Prostate gland (tissue), 2 donors: ENCODE results near the gene PAH.

ENCODE experiments used
- POLR2A ChIP-seq: fragments of 450-650 bp; IDR thresholded peaks from one replicate; pipeline ENCODE4 v1.6.1; 2016; ENCODE audit warnings: antibody characterized with exemption, mild to moderate bottlenecking
- POLR2AphosphoS5 ChIP-seq: sonication (generic); formaldehyde crosslinking; IDR thresholded peaks from one replicate; pipeline ENCODE4 v1.6.1; 2017; ENCODE audit warnings: antibody characterized with exemption
- TF ChIP-seq, protein P1 (sequence below), 4 experiments: fragments of 200-600 bp in 2 of 4; fragments of 450-650 bp in 2 of 4; sonication (generic) in 2 of 4; IDR thresholded peaks; 1 replicate in 3 of 4; 2 replicates in 1 of 4; pipeline ENCODE4 v1.5.1; 2016 to 2019; ENCODE audit warnings: antibody characterized with exemption in 4 of 4, mild to moderate bottlenecking in 2 of 4, moderate library complexity in 2 of 4

DNA sequence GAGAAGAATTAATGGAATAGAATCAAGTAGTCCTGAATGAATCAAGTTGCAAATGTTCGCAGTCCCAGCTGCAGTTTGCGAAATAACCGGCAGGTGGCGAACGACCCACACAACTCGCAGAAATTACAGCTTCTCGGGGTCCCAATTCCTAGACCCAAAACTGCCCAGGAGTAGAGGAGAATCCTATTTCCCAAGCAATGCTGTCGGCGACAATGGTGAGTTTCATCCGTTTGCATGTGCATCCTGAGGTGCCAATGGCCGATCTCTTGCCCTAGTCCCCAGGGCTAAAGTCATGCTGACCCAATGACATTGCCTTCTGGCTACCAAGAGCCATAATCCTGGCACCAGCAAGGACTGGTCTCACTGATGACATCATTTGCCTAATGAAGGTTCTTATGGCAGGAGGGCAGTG is 31.9 kb upstream of the PAH start:
- no peak for TF ChIP-seq POLR2A
- TF ChIP-seq, protein P1, sequence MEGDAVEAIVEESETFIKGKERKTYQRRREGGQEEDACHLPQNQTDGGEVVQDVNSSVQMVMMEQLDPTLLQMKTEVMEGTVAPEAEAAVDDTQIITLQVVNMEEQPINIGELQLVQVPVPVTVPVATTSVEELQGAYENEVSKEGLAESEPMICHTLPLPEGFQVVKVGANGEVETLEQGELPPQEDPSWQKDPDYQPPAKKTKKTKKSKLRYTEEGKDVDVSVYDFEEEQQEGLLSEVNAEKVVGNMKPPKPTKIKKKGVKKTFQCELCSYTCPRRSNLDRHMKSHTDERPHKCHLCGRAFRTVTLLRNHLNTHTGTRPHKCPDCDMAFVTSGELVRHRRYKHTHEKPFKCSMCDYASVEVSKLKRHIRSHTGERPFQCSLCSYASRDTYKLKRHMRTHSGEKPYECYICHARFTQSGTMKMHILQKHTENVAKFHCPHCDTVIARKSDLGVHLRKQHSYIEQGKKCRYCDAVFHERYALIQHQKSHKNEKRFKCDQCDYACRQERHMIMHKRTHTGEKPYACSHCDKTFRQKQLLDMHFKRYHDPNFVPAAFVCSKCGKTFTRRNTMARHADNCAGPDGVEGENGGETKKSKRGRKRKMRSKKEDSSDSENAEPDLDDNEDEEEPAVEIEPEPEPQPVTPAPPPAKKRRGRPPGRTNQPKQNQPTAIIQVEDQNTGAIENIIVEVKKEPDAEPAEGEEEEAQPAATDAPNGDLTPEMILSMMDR (IDR thresholded peaks at IDR 0.05) = peak; percentile 63 to 78 (median 66)
- no peak for TF ChIP-seq POLR2AphosphoS5
